8988T (cell line): ENCODE measurements around the gene DYNC1H1.

Experiments used
- DNase-seq: peaks from one replicate; pipeline ENCODE4 v3.0.0; 2011

The DYNC1H1 gene

GRCh38 chr14:101964297-101965180, at the start of gene DYNC1H1:
Gene DYNC1H1 (plus strand): TSS chr14:101964573. CDS start chr14:101964692, 119 bp downstream.
- peak; percentile 81 for DNase-seq

DNA sequence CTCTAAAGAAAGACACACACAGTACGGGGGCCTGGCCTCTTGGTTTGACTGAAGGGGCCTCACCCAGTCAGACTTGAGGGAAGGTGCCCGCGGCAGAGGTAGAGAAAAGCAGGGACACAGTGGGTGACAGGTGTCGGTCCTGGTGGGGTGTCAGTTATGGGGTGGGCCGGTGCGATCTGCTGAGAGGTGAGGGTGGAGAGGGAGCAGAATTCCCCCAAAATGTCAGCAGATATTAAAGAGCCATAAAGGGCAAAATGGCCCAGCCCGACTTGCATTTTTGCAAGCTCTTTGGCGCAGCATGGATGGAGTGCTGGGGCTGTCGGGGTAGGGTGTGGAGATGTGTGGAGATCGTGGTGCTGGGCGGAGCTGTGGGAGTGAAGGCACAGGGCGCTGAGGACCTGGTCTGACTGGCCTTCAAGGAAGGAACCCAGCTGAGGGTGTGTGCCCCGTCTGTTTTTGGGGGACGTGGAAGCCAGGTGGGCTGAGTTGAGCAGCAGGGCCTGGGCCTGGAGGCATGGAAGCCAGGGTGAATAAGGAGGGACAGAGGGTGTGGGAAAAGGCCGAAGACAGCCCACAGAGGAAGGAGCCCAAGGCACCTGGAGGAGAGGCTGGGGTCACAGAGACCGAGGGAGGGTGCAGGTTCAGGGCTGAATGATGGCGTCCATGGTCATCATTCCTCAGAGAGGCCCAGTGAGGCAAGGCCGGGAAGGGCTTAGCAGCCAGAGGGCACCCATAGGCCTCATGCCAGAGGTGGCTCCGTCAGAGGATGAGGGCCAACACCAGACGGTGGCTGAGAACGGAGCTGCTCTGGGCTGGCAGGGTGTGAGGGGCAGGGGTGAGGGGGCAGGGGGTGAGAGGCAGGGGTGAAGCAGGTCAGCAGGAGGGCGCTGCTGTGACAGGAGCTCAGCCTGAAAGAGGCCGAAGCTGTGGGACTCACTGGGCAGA, 48.2 kb upstream of the DYNC1H1 start:
- no peak for DNase-seq

GRCh38 chr14:101916816-101917412, 47.5 kb upstream of the DYNC1H1 start:
- DNase-seq = no peak

GRCh38 chr14:101917413-101918017, 46.9 kb upstream of the DYNC1H1 start:
- no peak for DNase-seq

GRCh38 chr14:101918065-101918989, 46.0 kb upstream of the DYNC1H1 start:
- no peak for DNase-seq

DNA sequence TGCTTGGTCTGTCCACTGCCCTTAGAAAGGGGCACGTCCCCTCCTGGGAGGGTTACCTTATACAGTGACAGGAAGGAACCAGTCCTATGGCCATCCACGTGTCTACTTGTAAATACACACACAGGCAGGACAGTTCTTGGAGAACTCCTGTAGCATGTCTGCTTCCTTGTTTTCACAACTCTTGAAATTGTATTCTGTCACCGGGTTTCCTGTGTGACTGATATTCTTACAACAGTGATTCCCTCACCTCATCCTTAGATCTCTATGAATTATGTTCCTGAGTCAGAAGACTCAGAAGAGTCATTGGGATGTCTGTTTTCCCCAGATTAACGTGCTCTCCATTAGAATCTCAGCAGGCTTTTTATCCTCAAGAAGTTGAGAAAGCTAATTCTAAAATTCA, 44.1 kb upstream of the DYNC1H1 start:
- DNase-seq = no peak

DNA sequence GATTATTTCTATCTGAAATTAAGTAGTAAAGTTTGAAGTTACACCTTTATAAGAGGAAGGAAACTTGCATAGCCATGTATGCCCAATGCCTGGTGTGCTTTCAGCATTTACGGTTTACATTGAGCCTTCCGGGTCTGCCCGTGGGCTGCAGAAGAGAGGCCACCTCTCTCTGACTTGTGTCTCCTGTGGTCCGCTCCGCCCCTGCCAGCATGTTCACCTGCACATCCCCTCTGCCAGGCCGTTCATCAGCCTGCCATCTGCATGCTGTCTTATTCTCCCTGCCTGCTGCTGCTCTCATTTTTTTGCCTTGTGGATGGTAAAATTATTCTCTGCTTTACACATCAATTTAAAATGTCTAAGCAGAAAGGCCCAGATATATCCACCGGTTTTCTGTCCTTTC, 41.5 kb upstream of the DYNC1H1 start:
- DNase-seq = no peak

DNA sequence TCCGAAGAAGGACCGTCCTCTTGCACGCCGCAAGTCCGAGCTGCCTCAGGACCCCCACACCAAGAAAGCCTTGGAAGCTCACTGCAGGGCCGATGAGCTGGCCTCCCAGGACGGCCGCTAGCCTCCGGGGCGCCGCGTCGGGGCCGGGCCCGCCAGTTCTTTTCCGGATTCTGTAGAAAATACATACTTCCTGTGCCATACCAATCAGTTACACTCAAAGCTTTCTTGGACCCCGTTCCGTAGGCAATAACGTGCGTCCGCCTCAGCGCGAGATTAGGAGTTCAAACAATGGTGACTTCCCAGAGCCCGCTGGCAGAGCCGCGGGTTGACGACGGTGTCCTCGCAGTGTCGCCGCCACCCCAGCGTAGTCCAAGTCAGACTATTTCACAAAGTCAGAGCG, 39.2 kb upstream of the DYNC1H1 start:
- DNase-seq = no peak

GRCh38 chr14:101926085-101926484, 38.3 kb upstream of the DYNC1H1 start:
- DNase-seq = no peak

DNA sequence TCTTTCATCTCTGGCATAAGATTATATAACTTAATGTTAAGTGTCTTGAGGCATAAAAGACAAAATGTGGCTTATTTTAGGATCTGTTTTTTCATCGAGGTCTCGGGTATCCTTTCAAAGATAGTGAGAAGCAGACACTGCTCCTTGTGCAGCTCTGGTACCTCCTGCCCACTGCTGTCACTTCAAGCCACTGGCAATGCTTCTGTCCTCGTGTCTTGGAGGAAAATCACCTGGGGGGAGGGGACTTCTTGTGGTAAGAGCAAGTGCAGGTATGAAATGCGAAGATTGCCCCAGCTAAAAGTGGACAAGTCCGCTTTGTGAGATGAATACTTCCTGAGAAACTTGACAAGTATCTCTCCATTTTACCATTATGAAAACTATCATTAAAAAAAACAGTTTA, 37.8 kb upstream of the DYNC1H1 start:
- DNase-seq = no peak

DNA sequence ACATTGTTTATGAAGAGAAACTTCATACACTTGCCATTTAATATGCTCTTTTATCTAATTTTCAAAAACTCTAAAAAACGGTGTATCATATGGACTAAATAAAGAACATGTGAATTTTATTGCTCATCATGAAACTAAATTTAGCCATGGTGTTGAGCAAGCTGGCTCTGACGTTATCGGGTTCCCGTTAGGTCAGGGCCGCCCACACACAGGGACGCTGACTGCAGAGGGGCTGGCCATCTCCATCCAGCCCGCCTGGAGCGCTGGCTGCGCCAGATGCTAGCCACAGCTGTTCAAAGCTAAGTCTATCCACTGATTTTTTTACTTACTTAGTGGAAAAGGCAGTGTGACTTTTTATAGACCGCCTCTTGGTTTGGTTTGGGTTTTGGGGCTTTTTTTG, 36.5 kb upstream of the DYNC1H1 start:
- DNase-seq = no peak

- no peak for DNase-seq
Measured at GRCh38 chr14:101928415-101928841, 35.9 kb upstream of the DYNC1H1 start.

DNA sequence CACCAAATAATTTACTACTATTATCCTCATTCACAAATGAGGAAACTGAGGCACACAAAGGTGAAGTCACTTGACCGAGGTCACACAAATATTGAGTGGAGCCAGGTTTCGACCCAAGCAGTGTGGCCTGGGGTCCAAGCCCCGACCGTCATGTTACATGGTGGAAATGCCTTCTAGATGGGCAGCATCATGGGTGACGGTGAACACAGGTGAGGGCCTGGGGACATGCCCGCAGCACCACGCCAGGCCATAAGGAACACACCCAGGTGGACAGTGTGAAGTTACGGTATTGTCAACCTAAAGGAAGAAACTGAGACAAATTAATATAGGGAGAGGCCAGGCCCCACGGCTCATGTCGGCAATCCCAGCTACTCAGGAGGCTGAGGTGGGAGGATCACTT, 35.3 kb upstream of the DYNC1H1 start:
- DNase-seq = no peak

DNA sequence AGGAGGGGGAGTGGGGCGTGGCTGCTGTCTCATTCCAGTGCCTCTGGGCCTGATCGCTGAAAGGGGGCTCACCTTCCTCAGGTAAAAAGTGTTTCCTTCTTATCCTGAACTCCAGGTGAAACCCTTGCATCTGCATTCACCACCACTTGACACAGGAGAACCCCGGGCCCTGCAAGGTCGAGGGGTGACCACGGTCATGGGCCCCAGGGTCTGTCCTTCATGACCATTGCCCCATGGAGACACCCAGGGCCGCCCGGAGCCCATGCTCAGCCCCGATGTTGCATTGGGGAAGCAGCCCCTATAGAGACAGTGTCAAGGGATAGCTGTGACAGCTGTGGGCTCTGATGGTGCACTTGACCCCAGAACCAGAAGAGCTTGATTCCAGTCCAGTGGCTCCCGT, 34.4 kb upstream of the DYNC1H1 start:
- DNase-seq = no peak

DNA sequence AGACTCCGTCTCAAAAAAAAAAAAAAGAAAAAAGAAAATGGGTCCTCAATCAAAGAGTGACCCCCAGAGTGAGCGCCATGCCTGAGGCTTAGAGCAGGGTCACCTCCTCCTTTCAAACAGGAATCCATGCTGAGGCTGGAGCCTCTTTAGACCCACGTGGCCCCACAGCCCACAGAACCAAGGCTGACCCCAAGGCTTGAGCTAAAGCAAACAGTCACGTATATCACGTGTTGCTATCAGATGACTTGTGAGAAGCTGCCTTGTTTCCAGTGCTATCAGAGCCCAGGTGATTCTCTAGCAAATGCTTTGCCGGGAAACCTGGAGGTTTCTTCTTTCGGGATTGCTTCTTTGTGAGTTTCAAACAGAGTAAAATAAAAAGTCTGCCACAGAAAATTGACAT, 31.7 kb upstream of the DYNC1H1 start:
- no peak for DNase-seq

DNA sequence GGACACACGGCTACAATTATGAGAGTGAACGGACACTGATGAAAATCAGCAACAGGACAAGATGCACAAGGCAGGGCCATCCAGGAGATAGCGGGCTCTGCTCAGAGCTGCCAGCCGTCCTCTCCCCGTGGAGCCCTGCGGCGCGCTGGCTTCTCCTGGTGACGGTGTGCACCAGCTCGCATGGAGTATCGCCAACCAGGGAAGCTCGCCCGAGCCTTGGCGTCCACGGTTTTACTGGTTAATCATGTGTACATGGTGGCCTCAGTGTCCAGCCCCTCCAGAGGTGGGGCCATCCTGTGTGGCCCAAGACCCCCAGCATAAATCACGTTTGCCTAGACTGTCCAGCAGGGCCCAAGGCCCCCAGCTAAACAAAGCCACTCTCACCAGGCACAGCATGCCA, 31.2 kb upstream of the DYNC1H1 start:
- no peak for DNase-seq

GRCh38 chr14:101934601-101935150, 29.7 kb upstream of the DYNC1H1 start:
- DNase-seq = no peak

GRCh38 chr14:101937926-101938767, 26.2 kb upstream of the DYNC1H1 start:
- no peak for DNase-seq

DNA sequence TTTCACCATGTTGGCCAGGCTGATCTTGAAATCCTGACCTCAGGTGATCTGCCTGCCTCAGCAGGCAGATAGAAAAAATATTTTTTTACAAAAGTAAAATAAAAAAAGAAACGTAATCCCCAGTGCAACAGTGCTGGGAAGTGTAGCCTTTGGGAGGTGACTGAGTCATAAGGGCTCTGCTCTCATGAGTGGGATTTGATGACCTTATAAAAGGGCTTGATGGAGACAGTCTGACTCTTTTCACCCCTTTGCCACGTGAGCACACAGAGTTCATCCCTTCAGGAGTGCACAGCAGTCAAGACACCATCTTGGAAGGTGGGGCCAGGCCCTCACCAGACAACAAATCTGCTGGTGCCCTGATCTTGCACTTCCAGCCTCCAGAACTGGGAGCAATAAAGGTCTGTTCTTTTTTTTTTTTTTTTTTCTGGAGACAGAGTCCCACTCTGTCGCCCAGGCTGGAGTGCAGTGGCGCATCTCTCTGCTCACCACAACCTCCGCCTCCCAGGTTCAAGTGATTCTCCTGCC, 24.7 kb upstream of the DYNC1H1 start:
- no peak for DNase-seq

- no peak for DNase-seq
Measured at GRCh38 chr14:101944451-101944850, 19.9 kb upstream of the DYNC1H1 start.
